Measurements from ENCODE around the gene LPGAT1.

DNA sequence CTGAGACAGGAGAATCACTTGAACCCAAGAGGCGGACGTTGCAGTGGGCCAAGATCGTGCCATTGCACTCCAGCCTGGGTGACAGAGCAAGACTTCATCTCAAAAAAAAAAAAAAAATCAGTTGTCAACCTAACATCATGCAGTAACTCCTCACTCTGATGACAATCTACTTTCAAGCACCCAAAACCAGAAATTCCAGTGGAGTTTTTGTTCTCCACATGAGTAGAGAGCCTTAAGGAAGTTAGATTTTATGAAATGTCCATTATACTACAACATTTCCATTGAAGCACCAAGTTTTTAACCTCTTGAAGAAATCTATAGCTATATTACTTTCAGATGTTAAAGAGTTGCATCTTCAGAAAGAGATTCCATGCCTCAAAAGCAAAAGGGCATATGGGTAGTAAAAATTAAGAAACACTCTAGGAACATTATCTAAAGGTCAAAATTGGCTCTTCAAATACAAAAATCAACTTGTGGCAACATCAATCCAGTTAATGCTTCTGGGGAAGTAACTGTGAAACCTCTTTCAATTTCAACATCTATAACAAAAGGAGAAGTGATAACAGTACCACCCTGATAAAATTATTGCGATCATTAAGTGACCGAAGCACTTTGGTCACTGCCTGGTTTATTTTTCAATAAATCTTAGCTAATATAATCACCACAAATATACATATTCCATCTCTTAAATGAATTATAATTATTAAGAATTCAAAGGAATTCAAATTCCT is 7.7 kb downstream of the LPGAT1 start:
- TF ChIP-seq, protein P1, sequence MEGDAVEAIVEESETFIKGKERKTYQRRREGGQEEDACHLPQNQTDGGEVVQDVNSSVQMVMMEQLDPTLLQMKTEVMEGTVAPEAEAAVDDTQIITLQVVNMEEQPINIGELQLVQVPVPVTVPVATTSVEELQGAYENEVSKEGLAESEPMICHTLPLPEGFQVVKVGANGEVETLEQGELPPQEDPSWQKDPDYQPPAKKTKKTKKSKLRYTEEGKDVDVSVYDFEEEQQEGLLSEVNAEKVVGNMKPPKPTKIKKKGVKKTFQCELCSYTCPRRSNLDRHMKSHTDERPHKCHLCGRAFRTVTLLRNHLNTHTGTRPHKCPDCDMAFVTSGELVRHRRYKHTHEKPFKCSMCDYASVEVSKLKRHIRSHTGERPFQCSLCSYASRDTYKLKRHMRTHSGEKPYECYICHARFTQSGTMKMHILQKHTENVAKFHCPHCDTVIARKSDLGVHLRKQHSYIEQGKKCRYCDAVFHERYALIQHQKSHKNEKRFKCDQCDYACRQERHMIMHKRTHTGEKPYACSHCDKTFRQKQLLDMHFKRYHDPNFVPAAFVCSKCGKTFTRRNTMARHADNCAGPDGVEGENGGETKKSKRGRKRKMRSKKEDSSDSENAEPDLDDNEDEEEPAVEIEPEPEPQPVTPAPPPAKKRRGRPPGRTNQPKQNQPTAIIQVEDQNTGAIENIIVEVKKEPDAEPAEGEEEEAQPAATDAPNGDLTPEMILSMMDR (IDR thresholded peaks at IDR 0.05), result no peak
- TF ChIP-seq EZH2 (IDR thresholded peaks at IDR 0.05), result no peak
